Endodermal cell (in vitro differentiated cells): ENCODE measurements around the gene TOPAZ1. TPM values are rescaled to one million over a fixed set of nuclear protein-coding genes. Genes with fewer than 3 reads are reported as not detected.

Source experiments
- DNase-seq: peaks from one replicate; pipeline ENCODE4 v3.0.0-alpha.2; 2017
- H3K27ac ChIP-seq: 2 replicates; pipeline ENCODE4 v1.5.1; 2013; ENCODE audit warnings: mild to moderate bottlenecking, low read depth, low read length, moderate library complexity
- H3K27me3 ChIP-seq: 2 replicates; pipeline ENCODE4 v1.6.1; 2013; ENCODE audit warnings: mild to moderate bottlenecking, low read length, moderate library complexity; ENCODE audit not compliant: insufficient read depth, control insufficient read depth, poor library complexity, severe bottlenecking
- H3K36me3 ChIP-seq: 2 replicates; pipeline ENCODE4 v1.7.0; 2013; ENCODE audit warnings: mild to moderate bottlenecking, low read length, moderate library complexity; ENCODE audit not compliant: control insufficient read depth, insufficient read depth
- H3K4me1 ChIP-seq: one replicate; pipeline ENCODE4 v1.7.0; 2013; ENCODE audit warnings: low read length; ENCODE audit not compliant: control insufficient read depth, insufficient read depth
- H3K4me3 ChIP-seq: 2 replicates; pipeline ENCODE4 v1.5.1; 2013; ENCODE audit warnings: mild to moderate bottlenecking, low read length, moderate library complexity
- H3K9ac ChIP-seq: 2 replicates; pipeline ENCODE4 v1.6.1; 2013; ENCODE audit warnings: mild to moderate bottlenecking, low read length, moderate library complexity; ENCODE audit not compliant: poor library complexity, severe bottlenecking; ENCODE audit errors: extremely low read depth
- H3K9me3 ChIP-seq: 2 replicates; pipeline ENCODE4 v1.6.1; 2013; ENCODE audit warnings: mild to moderate bottlenecking, low read length, moderate library complexity; ENCODE audit not compliant: control insufficient read depth
- H3K27ac Mint-ChIP-seq: 2 replicates; pipeline ENCODE4 v1.8.0; 2020; ENCODE audit warnings: mixed read lengths
- H3K27me3 Mint-ChIP-seq: 2 replicates; pipeline ENCODE4 v1.8.0; 2021; ENCODE audit warnings: mild to moderate bottlenecking, mixed read lengths; ENCODE audit not compliant: insufficient read depth
- H3K36me3 Mint-ChIP-seq: 2 replicates; pipeline ENCODE4 v1.8.0; 2020; ENCODE audit warnings: low read depth, mixed read lengths
- H3K4me1 Mint-ChIP-seq: 2 replicates; pipeline ENCODE4 v1.8.0; 2020; ENCODE audit warnings: mixed read lengths
- H3K4me3 Mint-ChIP-seq: 2 replicates; pipeline ENCODE4 v1.8.0; 2020; ENCODE audit warnings: mild to moderate bottlenecking, moderate library complexity, mixed read lengths
- H3K9me3 Mint-ChIP-seq: 2 replicates; pipeline ENCODE4 v1.8.0; 2020; ENCODE audit warnings: mild to moderate bottlenecking, mixed read lengths
- WGBS, 2 experiments: methylation state at CpG; one replicate each; pipeline versions ENCODE4 v1.1.5 to v1.1.7; 2013; ENCODE audit warnings: missing lambda C conversion rate in 2 of 2, mixed read lengths in 1 of 2; ENCODE audit not compliant: insufficient coverage in 1 of 2, insufficient read length in 1 of 2; 5-methylcytosine and 5-hydroxymethylcytosine counted together
- total RNA-seq, 2 donors: library from RNA; stranded (reverse); fragmentation: NEBNext Ultra II Directional in 1 of 2; extraction: Animal tissue kit (Norgen Biotek cat#: 25700) in 1 of 2; gene quantifications; 2 replicates in 1 of 2; 3 replicates in 1 of 2; pipeline ENCODE4 v1.2.1, GENCODE V29; 2021
- TF ChIP-seq, protein P1 (sequence below): fragments of 200-600 bp; sonication (generic); conservative IDR thresholded peaks from 2 replicates; pipeline ENCODE4 v1.5.0; 2021; ENCODE audit warnings: antibody characterized with exemption, mild to moderate bottlenecking

TOPAZ1 gene
- total RNA-seq, 2 donors from 2014 or later: not detected

DNA sequence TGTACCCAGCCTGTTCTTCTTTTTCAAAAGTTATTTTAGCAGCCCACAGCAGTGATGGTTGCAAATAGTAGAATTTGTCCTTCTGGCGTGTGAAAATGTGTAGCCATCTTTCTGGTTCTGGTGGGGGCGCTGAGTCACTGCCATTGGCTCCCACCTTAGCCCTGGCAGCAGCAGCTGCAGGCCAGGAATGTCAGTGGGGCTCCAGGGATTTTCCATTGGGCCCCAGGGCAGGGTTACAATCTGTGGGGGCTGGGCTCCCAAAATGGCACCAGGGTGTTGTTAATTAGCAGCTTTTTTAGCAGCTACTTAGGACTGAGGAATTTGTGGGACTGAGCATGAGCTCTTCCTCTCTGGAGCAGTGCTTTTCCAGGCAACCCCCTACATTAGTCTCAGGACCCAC lies 38.9 kb downstream of the TOPAZ1 start:
- H3K4me1 Mint-ChIP-seq: peaks cover 36% of the 10 kb centered on the region
- no peaks in the 10 kb centered on the region for H3K4me1 ChIP-seq
- H3K27me3 Mint-ChIP-seq: peaks cover 38% of the 10 kb centered on the region
- H3K9me3 ChIP-seq: peaks cover 8% of the 10 kb centered on the region
- H3K9me3 Mint-ChIP-seq: peaks cover 1% of the 10 kb centered on the region
- WGBS, 2 experiments: 89 to 100% methylated on average over 2 of the region's 2 CpGs
- H3K9ac ChIP-seq: no peak overlapping the region
- H3K27ac Mint-ChIP-seq: no peak overlapping the region
- no peak overlapping the region for H3K4me3 Mint-ChIP-seq
- no peaks in the 10 kb centered on the region for H3K36me3 Mint-ChIP-seq
- peaks cover 74% of the 10 kb centered on the region for H3K27me3 ChIP-seq
- no peak overlapping the region for H3K27ac ChIP-seq
- peak; percentile 59 for DNase-seq
- H3K4me3 ChIP-seq: no peak overlapping the region
- TF ChIP-seq, protein P1, sequence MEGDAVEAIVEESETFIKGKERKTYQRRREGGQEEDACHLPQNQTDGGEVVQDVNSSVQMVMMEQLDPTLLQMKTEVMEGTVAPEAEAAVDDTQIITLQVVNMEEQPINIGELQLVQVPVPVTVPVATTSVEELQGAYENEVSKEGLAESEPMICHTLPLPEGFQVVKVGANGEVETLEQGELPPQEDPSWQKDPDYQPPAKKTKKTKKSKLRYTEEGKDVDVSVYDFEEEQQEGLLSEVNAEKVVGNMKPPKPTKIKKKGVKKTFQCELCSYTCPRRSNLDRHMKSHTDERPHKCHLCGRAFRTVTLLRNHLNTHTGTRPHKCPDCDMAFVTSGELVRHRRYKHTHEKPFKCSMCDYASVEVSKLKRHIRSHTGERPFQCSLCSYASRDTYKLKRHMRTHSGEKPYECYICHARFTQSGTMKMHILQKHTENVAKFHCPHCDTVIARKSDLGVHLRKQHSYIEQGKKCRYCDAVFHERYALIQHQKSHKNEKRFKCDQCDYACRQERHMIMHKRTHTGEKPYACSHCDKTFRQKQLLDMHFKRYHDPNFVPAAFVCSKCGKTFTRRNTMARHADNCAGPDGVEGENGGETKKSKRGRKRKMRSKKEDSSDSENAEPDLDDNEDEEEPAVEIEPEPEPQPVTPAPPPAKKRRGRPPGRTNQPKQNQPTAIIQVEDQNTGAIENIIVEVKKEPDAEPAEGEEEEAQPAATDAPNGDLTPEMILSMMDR: no peak
- no peaks in the 10 kb centered on the region for H3K36me3 ChIP-seq

DNA sequence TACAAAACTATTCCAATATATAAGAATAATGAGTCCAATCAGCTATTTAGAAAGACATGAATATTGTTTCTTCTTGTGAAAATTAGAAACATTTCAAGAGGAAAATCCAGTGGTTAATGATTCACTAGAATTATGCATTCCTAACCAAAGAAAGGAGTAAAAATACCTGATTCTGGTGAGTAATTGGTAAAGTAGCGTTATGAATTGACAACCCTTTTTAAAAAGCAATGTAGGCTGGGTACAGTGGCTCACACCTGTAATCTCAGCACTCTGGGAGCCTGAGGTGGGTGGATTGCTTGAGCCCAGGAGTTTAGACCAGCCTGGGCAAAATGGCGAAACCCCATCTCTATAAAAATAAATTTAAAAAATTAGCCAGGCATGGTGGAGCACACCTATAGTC lies 43.3 kb downstream of the TOPAZ1 start:
- no peaks in the 10 kb centered on the region for H3K4me1 ChIP-seq
- no peak for DNase-seq
- H3K4me3 ChIP-seq: no peak overlapping the region
- Mint-ChIP-seq H3K36me3 (no peaks in the 10 kb centered on the region), H3K4me1 (peaks cover 24% of the 10 kb centered on the region), H3K9me3 (no peaks in the 10 kb centered on the region), H3K27ac (no peak overlapping the region), H3K27me3 (peaks cover 5% of the 10 kb centered on the region), H3K4me3 (no peak overlapping the region)
- H3K36me3 ChIP-seq: no peaks in the 10 kb centered on the region
- no peak overlapping the region for H3K27ac ChIP-seq
- TF ChIP-seq, protein P1: no peak
- H3K9ac ChIP-seq: no peak overlapping the region
- peaks cover 36% of the 10 kb centered on the region for H3K27me3 ChIP-seq
- no peaks in the 10 kb centered on the region for H3K9me3 ChIP-seq
- 81% methylated on average over 2 of the region's 2 CpGs; no CpG with 5 or more reads in 1 of the 2 experiments for WGBS, 2 experiments

DNA sequence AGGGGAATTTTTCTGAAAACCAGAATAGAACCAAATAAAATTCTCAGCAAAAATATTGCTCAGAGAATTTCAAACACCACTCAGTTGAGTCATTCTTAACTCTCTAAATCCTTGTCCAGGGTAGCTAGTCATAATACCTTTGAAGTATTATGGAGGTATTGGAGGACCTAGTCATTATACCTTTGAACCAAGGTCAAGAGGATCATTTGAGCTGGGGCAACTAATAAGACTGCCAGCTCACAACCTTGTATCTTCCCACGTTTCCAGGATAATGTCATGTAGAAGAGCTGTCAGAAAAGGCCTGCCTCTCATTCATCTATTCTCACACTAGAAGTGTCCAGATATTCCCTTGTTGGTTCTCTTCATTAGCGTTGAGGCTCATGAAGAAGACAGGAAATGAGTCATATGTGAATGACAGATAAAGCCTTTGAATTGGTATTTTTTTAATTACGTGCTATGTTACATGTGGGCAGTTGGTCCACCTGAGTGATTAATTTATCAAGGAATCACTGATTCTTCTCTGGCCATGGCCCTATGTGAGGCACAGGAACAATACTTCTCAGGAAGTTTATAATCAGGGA lies 48.3 kb downstream of the TOPAZ1 start:
- H3K9me3 ChIP-seq: no peaks in the 10 kb centered on the region
- WGBS, 2 experiments: 80 to 100% methylated on average over 1 to 3 of the region's 3 CpGs
- no peaks in the 10 kb centered on the region for H3K36me3 Mint-ChIP-seq
- H3K4me3 Mint-ChIP-seq: no peak overlapping the region
- no peak overlapping the region for H3K27ac Mint-ChIP-seq
- no peak overlapping the region for H3K27ac ChIP-seq
- H3K4me3 ChIP-seq: no peak overlapping the region
- peaks cover 9% of the 10 kb centered on the region for H3K27me3 ChIP-seq
- peaks cover 10% of the 10 kb centered on the region for H3K27me3 Mint-ChIP-seq
- DNase-seq: no peak
- H3K9me3 Mint-ChIP-seq: no peaks in the 10 kb centered on the region
- H3K9ac ChIP-seq: no peak overlapping the region
- no peaks in the 10 kb centered on the region for H3K36me3 ChIP-seq
- TF ChIP-seq, protein P1: no peak
- peaks cover 2% of the 10 kb centered on the region for H3K4me1 Mint-ChIP-seq
- no peaks in the 10 kb centered on the region for H3K4me1 ChIP-seq
